Measurements from ENCODE around the gene TRUB1. TPM values are rescaled to one million over a fixed set of nuclear protein-coding genes. Genes with fewer than 3 reads are reported as not detected.

The TRUB1 gene
- total and polyA plus RNA-seq, 2 donors (not counting 1 experiment from before 2014, with no cell fraction given) = 19.6 to 38.5 TPM

DNA sequence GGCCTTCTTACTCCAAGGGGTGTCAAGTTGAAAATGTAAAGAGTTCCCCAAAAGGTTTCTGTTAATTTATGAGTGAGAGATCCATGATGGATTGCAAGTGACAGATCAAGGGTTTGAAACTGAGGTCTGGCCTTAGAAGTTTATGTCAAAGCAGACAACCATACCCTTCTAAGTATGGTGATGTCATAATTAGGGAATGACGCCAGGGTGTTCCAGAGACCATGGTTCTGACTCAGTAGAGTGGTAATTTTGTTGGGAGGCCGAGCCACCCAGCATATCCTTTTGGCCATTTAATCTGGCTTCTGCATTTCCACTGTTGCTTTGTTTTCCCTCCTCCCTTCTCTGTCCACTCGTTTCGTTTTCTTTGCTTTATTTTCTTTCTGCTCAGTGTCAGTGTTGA lies 2.7 kb downstream of the TRUB1 start:
- peak; percentile 45 to 55 for DNase-seq (ENCODE audit: low read depth in 2 of 2)
- no peaks in the 10 kb centered on the region for H3K4me1 ChIP-seq (ENCODE audit: control insufficient read depth, extremely low read depth, insufficient read depth, low read length)
- H3K79me2 ChIP-seq (ENCODE audit: control insufficient read depth, insufficient read depth, low read length) = peaks cover 10% of the 10 kb centered on the region
- no peak overlapping the region for H3K9ac ChIP-seq (ENCODE audit: insufficient read depth, low read length)
- no peaks in the 10 kb centered on the region for H4K20me1 ChIP-seq (ENCODE audit: control insufficient read depth, extremely low read depth, insufficient read depth, low read length)
- no peak overlapping the region for H3K4me3 ChIP-seq (replicated peaks in 1 of 4; ENCODE audit: control extremely low read depth in 1 of 4, insufficient read depth in 1 of 4, low read depth in 3 of 4, low read length in 4 of 4)
- no peak overlapping the region for H3K27ac ChIP-seq (ENCODE audit: insufficient read depth, low read length)
- no peak for TF ChIP-seq EZH2 (IDR thresholded peaks at IDR 0.05; ENCODE audit: low read length, missing control alignments)
- TF ChIP-seq, protein P1, sequence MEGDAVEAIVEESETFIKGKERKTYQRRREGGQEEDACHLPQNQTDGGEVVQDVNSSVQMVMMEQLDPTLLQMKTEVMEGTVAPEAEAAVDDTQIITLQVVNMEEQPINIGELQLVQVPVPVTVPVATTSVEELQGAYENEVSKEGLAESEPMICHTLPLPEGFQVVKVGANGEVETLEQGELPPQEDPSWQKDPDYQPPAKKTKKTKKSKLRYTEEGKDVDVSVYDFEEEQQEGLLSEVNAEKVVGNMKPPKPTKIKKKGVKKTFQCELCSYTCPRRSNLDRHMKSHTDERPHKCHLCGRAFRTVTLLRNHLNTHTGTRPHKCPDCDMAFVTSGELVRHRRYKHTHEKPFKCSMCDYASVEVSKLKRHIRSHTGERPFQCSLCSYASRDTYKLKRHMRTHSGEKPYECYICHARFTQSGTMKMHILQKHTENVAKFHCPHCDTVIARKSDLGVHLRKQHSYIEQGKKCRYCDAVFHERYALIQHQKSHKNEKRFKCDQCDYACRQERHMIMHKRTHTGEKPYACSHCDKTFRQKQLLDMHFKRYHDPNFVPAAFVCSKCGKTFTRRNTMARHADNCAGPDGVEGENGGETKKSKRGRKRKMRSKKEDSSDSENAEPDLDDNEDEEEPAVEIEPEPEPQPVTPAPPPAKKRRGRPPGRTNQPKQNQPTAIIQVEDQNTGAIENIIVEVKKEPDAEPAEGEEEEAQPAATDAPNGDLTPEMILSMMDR (conservative IDR thresholded peaks at IDR 0.05 in 1 of 2, IDR thresholded peaks at IDR 0.05 in 1 of 2; ENCODE audit: low read depth in 1 of 2, low read length in 2 of 2) = no peak
- no peak overlapping the region for H2AFZ ChIP-seq (ENCODE audit: low read length)
- H3K4me2 ChIP-seq (ENCODE audit: extremely low read depth, insufficient read depth, low read length) = no peak overlapping the region
- H3K27me3 ChIP-seq (ENCODE audit: control insufficient read depth, insufficient read depth, low read length) = no peaks in the 10 kb centered on the region
- H3K9me3 ChIP-seq (ENCODE audit: control insufficient read depth, insufficient read depth, low read depth, low read length) = no peaks in the 10 kb centered on the region
- H3K36me3 ChIP-seq (ENCODE audit: control insufficient read depth, insufficient read depth, low read length) = no peaks in the 10 kb centered on the region

DNA sequence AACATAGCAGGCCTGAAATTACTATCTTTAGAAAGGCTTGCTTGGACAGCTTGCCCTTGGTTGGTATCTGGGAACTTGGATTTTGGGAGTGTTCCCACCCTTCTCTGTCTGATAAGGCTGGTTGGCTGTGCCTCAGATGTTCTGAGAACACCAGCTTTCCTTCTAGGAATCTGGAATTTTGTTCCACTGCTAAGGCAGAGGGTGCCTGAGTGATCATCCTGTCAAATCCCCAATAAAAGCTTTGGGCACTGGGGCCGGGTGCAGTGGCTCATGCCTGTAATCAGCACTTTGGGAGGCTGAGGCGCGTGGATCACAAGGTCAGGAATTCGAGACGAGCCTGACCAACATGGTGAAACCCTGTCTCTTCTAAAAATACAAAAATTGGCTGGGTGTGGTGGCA lies 5.0 kb downstream of the TRUB1 start:
- H3K79me2 ChIP-seq (ENCODE audit: control insufficient read depth, insufficient read depth, low read length) = peaks cover 10% of the 10 kb centered on the region
- no peak overlapping the region for H2AFZ ChIP-seq (ENCODE audit: low read length)
- DNase-seq (ENCODE audit: low read depth in 2 of 2) = no peak
- no peak overlapping the region for H3K9ac ChIP-seq (ENCODE audit: insufficient read depth, low read length)
- H3K4me3 ChIP-seq (replicated peaks in 1 of 4; ENCODE audit: control extremely low read depth in 1 of 4, insufficient read depth in 1 of 4, low read depth in 3 of 4, low read length in 4 of 4) = no peak overlapping the region
- no peak overlapping the region for H3K4me2 ChIP-seq (ENCODE audit: extremely low read depth, insufficient read depth, low read length)
- no peak overlapping the region for H3K27ac ChIP-seq (ENCODE audit: insufficient read depth, low read length)
- H3K36me3 ChIP-seq (ENCODE audit: control insufficient read depth, insufficient read depth, low read length) = no peaks in the 10 kb centered on the region
- no peaks in the 10 kb centered on the region for H3K4me1 ChIP-seq (ENCODE audit: control insufficient read depth, extremely low read depth, insufficient read depth, low read length)
- H3K27me3 ChIP-seq (ENCODE audit: control insufficient read depth, insufficient read depth, low read length) = no peaks in the 10 kb centered on the region
- H3K9me3 ChIP-seq (ENCODE audit: control insufficient read depth, insufficient read depth, low read depth, low read length) = no peaks in the 10 kb centered on the region
- TF ChIP-seq, protein P1 (conservative IDR thresholded peaks at IDR 0.05 in 1 of 2, IDR thresholded peaks at IDR 0.05 in 1 of 2; ENCODE audit: low read depth in 1 of 2, low read length in 2 of 2) = no peak
- TF ChIP-seq EZH2 (IDR thresholded peaks at IDR 0.05; ENCODE audit: low read length, missing control alignments) = no peak
- no peaks in the 10 kb centered on the region for H4K20me1 ChIP-seq (ENCODE audit: control insufficient read depth, extremely low read depth, insufficient read depth, low read length)

DNA sequence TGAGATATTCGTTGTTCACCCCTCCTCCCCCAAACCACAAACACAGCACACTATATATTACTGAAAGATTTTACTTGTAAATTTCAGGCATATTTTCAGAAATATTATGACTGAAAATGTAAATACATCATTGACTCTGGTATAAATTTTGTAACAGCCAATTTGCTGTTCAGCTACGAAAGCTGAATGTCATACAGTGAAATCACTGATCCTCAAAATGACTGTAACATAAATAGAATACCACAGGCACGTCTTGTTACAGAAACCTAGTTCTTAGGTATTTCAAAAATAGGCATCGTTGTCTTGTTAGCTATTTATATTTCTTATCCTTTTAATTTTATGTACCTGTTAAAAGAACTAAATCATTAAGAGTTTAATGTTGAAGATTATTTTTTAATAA lies 15.1 kb downstream of the TRUB1 start:
- no peak overlapping the region for H3K4me2 ChIP-seq (ENCODE audit: extremely low read depth, insufficient read depth, low read length)
- no peak overlapping the region for H3K4me3 ChIP-seq (replicated peaks in 1 of 4; ENCODE audit: control extremely low read depth in 1 of 4, insufficient read depth in 1 of 4, low read depth in 3 of 4, low read length in 4 of 4)
- no peaks in the 10 kb centered on the region for H4K20me1 ChIP-seq (ENCODE audit: control insufficient read depth, extremely low read depth, insufficient read depth, low read length)
- H3K4me1 ChIP-seq (ENCODE audit: control insufficient read depth, extremely low read depth, insufficient read depth, low read length) = no peaks in the 10 kb centered on the region
- DNase-seq (ENCODE audit: low read depth in 2 of 2) = no peak
- H3K27me3 ChIP-seq (ENCODE audit: control insufficient read depth, insufficient read depth, low read length) = no peaks in the 10 kb centered on the region
- no peak overlapping the region for H3K9ac ChIP-seq (ENCODE audit: insufficient read depth, low read length)
- TF ChIP-seq EZH2 (IDR thresholded peaks at IDR 0.05; ENCODE audit: low read length, missing control alignments) = no peak
- TF ChIP-seq, protein P1 (conservative IDR thresholded peaks at IDR 0.05 in 1 of 2, IDR thresholded peaks at IDR 0.05 in 1 of 2; ENCODE audit: low read depth in 1 of 2, low read length in 2 of 2) = no peak
- no peaks in the 10 kb centered on the region for H3K36me3 ChIP-seq (ENCODE audit: control insufficient read depth, insufficient read depth, low read length)
- H3K27ac ChIP-seq (ENCODE audit: insufficient read depth, low read length) = no peak overlapping the region
- H3K9me3 ChIP-seq (ENCODE audit: control insufficient read depth, insufficient read depth, low read depth, low read length) = no peaks in the 10 kb centered on the region
- no peak overlapping the region for H2AFZ ChIP-seq (ENCODE audit: low read length)
- peaks cover 4% of the 10 kb centered on the region for H3K79me2 ChIP-seq (ENCODE audit: control insufficient read depth, insufficient read depth, low read length)
